PC-3 (cell line): ENCODE results near the gene SEPHS1. TPM values are rescaled to one million over a fixed set of nuclear protein-coding genes. Genes with fewer than 3 reads are reported as not detected.

Experiments used
- ATAC-seq: fragments of 200-7000 bp; cut with Tn5 transposase; 2 replicates; pipeline ENCODE4 v1.9.1; 2020; ENCODE audit warnings: mild to moderate bottlenecking, moderate library complexity
- BruUV-seq: library from RNA; stranded (reverse); fragments of 400-500 nt; replicated peaks from 2 replicates; lab custom pipeline; 2021; lab: Mats Ljungman, UMichigan
- CTCF ChIA-PET: fragments of 300-600 bp; sonication (Branson Sonifier 250); formaldehyde crosslinking; loops from one replicate; lab custom pipeline; 2022; ENCODE audit warnings: antibody characterized with exemption; lab: Charles Lee
- POLR2A ChIA-PET: fragments of 300-600 bp; sonication (Branson Sonifier 250); formaldehyde crosslinking; loops from one replicate; lab custom pipeline; 2022; ENCODE audit warnings: antibody characterized with exemption; ENCODE audit not compliant: unreplicated experiment; lab: Charles Lee
- DNase-seq: peaks from one replicate; pipeline ENCODE4 v3.0.0-alpha.2; 2015
- H2AFZ ChIP-seq: fragments of 300-600 bp; sonication (generic); 2 replicates; pipeline ENCODE4 v1.6.0; 2016; ENCODE audit warnings: antibody characterized with exemption, low read length
- H3F3A ChIP-seq: fragments of 300-600 bp; sonication (generic); one replicate; pipeline ENCODE4 v1.6.0; 2017; ENCODE audit warnings: antibody characterized with exemption, low read length, control low read depth, mild to moderate bottlenecking; ENCODE audit not compliant: unreplicated experiment
- H3K27ac ChIP-seq: fragments of 300-600 bp; sonication (generic); 2 replicates; pipeline ENCODE4 v1.5.1; 2016; ENCODE audit warnings: mild to moderate bottlenecking, low read length
- H3K27me3 ChIP-seq: fragments of 300-600 bp; sonication (generic); 2 replicates; pipeline ENCODE4 v1.6.1; 2016; ENCODE audit warnings: low read length, mixed read lengths
- H3K36me3 ChIP-seq: fragments of 300-600 bp; sonication (generic); 2 replicates; pipeline ENCODE4 v1.6.1; 2016; ENCODE audit warnings: low read depth, mixed run types, low read length, mixed read lengths
- H3K4me1 ChIP-seq: fragments of 300-600 bp; sonication (generic); 2 replicates; pipeline ENCODE4 v1.5.1; 2016; ENCODE audit warnings: low read length; ENCODE audit not compliant: insufficient read depth
- H3K4me2 ChIP-seq: fragments of 300-600 bp; sonication (generic); 2 replicates; pipeline ENCODE4 v1.6.0; 2016; ENCODE audit warnings: low read length
- H3K4me3 ChIP-seq: fragments of 300-600 bp; sonication (generic); 2 replicates; pipeline ENCODE4 v1.5.1; 2016; ENCODE audit warnings: mild to moderate bottlenecking, low read length, mixed read lengths
- H3K79me2 ChIP-seq: fragments of 300-600 bp; sonication (generic); 2 replicates; pipeline ENCODE4 v1.6.1; 2017; ENCODE audit warnings: low read length, mixed read lengths
- H3K9ac ChIP-seq: fragments of 300-600 bp; sonication (generic); 2 replicates; pipeline ENCODE4 v1.6.0; 2016; ENCODE audit warnings: mild to moderate bottlenecking, low read length
- H3K9me2 ChIP-seq: fragments of 300-600 bp; sonication (generic); replicated peaks from 2 replicates; pipeline ENCODE4 v1.6.1; 2016; ENCODE audit warnings: mixed run types, low read length, mixed read lengths
- H3K9me3 ChIP-seq: fragments of 300-600 bp; sonication (generic); 2 replicates; pipeline ENCODE4 v1.6.1; 2016; ENCODE audit warnings: low read length, mixed read lengths
- H4K20me1 ChIP-seq: fragments of 300-600 bp; sonication (generic); 2 replicates; pipeline ENCODE4 v1.6.1; 2016; ENCODE audit warnings: low read length, mixed read lengths
- CTCF ChIP-seq: fragments of 300-600 bp; sonication (generic); conservative IDR thresholded peaks from 2 replicates; pipeline ENCODE4 v1.5.1; 2017; ENCODE audit warnings: antibody characterized with exemption, low read depth, mild to moderate bottlenecking, low read length
- EZH2 ChIP-seq: fragments of 300-600 bp; sonication (generic); IDR thresholded peaks from one replicate; pipeline ENCODE4 v1.6.1; 2017; ENCODE audit warnings: antibody characterized with exemption, mild to moderate bottlenecking, low read length; ENCODE audit not compliant: unreplicated experiment
- EZH2phosphoT487 ChIP-seq: fragments of 300-600 bp; sonication (generic); IDR thresholded peaks from 2 replicates; pipeline ENCODE4 v1.6.1; 2018; ENCODE audit warnings: mild to moderate bottlenecking, antibody characterized with exemption, low read length, borderline replicate concordance
- intact Hi-C: fragments of 100-400 bp; cut with micrococcal nuclease; formaldehyde crosslinking; loops from 2 replicates; pipeline ENCODE4 v1.9.0; 2023
- total RNA-seq: library from RNA; depleted of rRNA; stranded (reverse); fragments of >200 nt; gene quantifications from 2 replicates; pipeline ENCODE4 v1.2.3, GENCODE V29; 2014

SEPHS1 gene
- total RNA-seq, 1 experiment from 2014 or later, result 42.5 TPM

- Histone ChIP-seq H3K9me2 (no peaks in the 10 kb centered on the region), H3K27me3 (no peaks in the 10 kb centered on the region), H4K20me1 (no peaks in the 10 kb centered on the region), H2AFZ (no peak overlapping the region), H3K27ac (no peak overlapping the region), H3K36me3 (no peaks in the 10 kb centered on the region; the same call in 1 of the 2 replicates), H3K4me1 (no peaks in the 10 kb centered on the region), H3K9me3 (no peaks in the 10 kb centered on the region), H3K4me3 (no peak overlapping the region), H3F3A (no peaks in the 10 kb centered on the region), H3K9ac (no peak overlapping the region), H3K4me2 (no peak overlapping the region), H3K79me2 (no peaks in the 10 kb centered on the region)
- DNase-seq (no peak), ATAC-seq (no peak)
- POLR2A ChIA-PET, result no interaction called here
- intact Hi-C loops, result no loop called here
- TF ChIP-seq CTCF (no peak), EZH2 (no peak), EZH2phosphoT487 (no peak)
- BruUV-seq, result no TSS peak
- CTCF ChIA-PET, result no interaction called here
Observed at GRCh38 chr10:13376297-13376696, 28.2 kb upstream of the SEPHS1 start.

DNA sequence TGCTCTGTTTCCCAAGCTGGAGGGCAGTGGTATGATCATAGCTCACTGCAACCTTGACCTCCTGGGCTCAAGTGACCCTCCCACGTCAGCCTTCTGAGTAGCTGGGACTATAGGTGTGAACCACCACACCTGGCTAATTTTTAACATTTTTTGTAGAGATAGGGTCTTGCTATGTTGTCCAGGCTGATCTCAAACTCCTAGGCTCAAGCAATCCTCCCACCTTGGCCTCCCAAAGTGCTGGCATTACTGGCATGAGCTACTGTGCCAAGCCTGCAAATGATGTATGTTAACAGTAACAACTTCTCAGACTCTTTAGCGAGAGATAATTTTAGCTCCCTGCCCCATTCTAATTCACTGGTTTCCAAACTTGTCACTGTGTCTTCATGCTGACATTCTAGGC, 27.7 kb upstream of the SEPHS1 start:
- TF ChIP-seq EZH2phosphoT487 (no peak), EZH2 (no peak), CTCF (no peak)
- H3F3A ChIP-seq, result no peaks in the 10 kb centered on the region
- no peaks in the 10 kb centered on the region; the same call in 1 of the 2 replicates for H3K36me3 ChIP-seq
- no peak overlapping the region for H2AFZ ChIP-seq
- H3K4me3 ChIP-seq, result no peak overlapping the region
- H3K4me2 ChIP-seq, result no peak overlapping the region
- no TSS peak for BruUV-seq
- no peak overlapping the region for H3K27ac ChIP-seq
- ATAC-seq (no peak), DNase-seq (no peak)
- H3K9me3 ChIP-seq, result no peaks in the 10 kb centered on the region
- no peaks in the 10 kb centered on the region for H3K27me3 ChIP-seq
- no peak overlapping the region for H3K9ac ChIP-seq
- CTCF ChIA-PET, result no interaction called here
- POLR2A ChIA-PET, result no interaction called here
- intact Hi-C loops, result no loop called here
- no peaks in the 10 kb centered on the region for H3K4me1 ChIP-seq
- no peaks in the 10 kb centered on the region for H3K9me2 ChIP-seq
- H3K79me2 ChIP-seq, result no peaks in the 10 kb centered on the region
- no peaks in the 10 kb centered on the region for H4K20me1 ChIP-seq

DNA sequence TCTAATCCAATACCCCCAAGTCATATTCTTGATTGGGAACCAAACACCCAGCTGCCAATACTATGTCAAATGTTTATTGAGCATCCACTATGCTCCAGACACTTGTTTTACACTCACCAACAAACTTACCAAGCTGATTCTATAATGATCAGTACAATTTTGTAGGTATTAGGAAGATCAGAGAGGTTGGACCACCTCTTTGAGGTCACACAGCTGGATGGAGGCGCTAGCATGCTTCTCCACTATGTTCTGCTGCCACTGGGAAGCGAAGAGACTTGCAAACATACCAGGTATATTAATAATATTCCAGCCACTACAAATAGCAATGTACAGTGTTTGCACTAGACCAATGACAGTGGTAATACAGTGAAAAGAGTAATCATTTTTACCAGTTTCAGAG, 25.6 kb upstream of the SEPHS1 start:
- Histone ChIP-seq H4K20me1 (no peaks in the 10 kb centered on the region), H3K9me2 (no peaks in the 10 kb centered on the region), H3K4me3 (no peak overlapping the region), H3K27me3 (no peaks in the 10 kb centered on the region), H3K9ac (no peak overlapping the region), H3F3A (no peaks in the 10 kb centered on the region), H3K4me2 (no peak overlapping the region), H3K9me3 (no peaks in the 10 kb centered on the region), H2AFZ (no peak overlapping the region), H3K36me3 (no peaks in the 10 kb centered on the region; the same call in 1 of the 2 replicates), H3K79me2 (no peaks in the 10 kb centered on the region), H3K4me1 (no peaks in the 10 kb centered on the region), H3K27ac (no peak overlapping the region)
- ChIA-PET CTCF (interaction anchor here (0.9 kb wide), 1 partner anchor 66 kb away, joined by 4 read pairs; no protein-coding TSS in a partner anchor), POLR2A (no interaction called here)
- BruUV-seq, result no TSS peak
- no peak for ATAC-seq
- no peak for DNase-seq
- intact Hi-C loops, result loop anchor here (5.0 kb wide), 1 partner anchor 404 kb away; no protein-coding TSS in a partner anchor
- TF ChIP-seq EZH2phosphoT487 (no peak), CTCF (no peak), EZH2 (no peak)
